Measurements from ENCODE around the gene CPEB2. TPM values are rescaled to one million over a fixed set of nuclear protein-coding genes. Genes with fewer than 3 reads are reported as not detected.
"Not testable (repeated sequence)": the region's sequence is repeated elsewhere in the genome, so short reads cannot be mapped to it uniquely, and the experiment has no call there.

The CPEB2 gene
- total and polyA plus RNA-seq, 2 donors = 4.0 to 12.0 TPM

GRCh38 chr4:15065516-15065915 is 63.2 kb downstream of the CPEB2 start:
- WGBS = 96% methylated on average over 5 of the region's 5 CpGs

GRCh38 chr4:15066140-15066539 is 63.9 kb downstream of the CPEB2 start:
- H3K27ac ChIP-seq (ENCODE audit: low read depth in 1 of 2, low read length in 1 of 2) = no peak overlapping the region
- H3K4me1 ChIP-seq (ENCODE audit: control insufficient read depth in 2 of 2, insufficient read depth in 2 of 2, low read length in 2 of 2) = no peaks in the 10 kb centered on the region
- peaks cover 0 to 4% of the 10 kb centered on the region in 2 donors for H3K36me3 ChIP-seq (ENCODE audit: control insufficient read depth in 2 of 2, insufficient read depth in 2 of 2, low read length in 1 of 2)
- DNase-seq (ENCODE audit: low read depth in 6 of 9, low spot score in 9 of 9) = no peak
- WGBS = 97% methylated on average over 7 of the region's 7 CpGs
- H3K27me3 ChIP-seq (ENCODE audit: control insufficient read depth in 2 of 2, insufficient read depth in 1 of 2, low read length in 1 of 2) = no peaks in the 10 kb centered on the region
- H3K9me3 ChIP-seq (ENCODE audit: control insufficient read depth in 2 of 2, insufficient read depth in 1 of 2, low read length in 1 of 2) = no peaks in the 10 kb centered on the region
- no peak overlapping the region for H3K4me3 ChIP-seq (ENCODE audit: low read length in 2 of 2)

More at GRCh38 chr4:15065516-15065915, 63.2 kb downstream of the CPEB2 start:
- Histone ChIP-seq H3K27ac (ENCODE audit: low read depth in 1 of 2, low read length in 1 of 2) (no peak overlapping the region), H3K4me1 (ENCODE audit: control insufficient read depth in 2 of 2, insufficient read depth in 2 of 2, low read length in 2 of 2) (no peaks in the 10 kb centered on the region), H3K9me3 (ENCODE audit: control insufficient read depth in 2 of 2, insufficient read depth in 1 of 2, low read length in 1 of 2) (no peaks in the 10 kb centered on the region), H3K4me3 (ENCODE audit: low read length in 2 of 2) (no peak overlapping the region), H3K36me3 (ENCODE audit: control insufficient read depth in 2 of 2, insufficient read depth in 2 of 2, low read length in 1 of 2) (peaks cover 0 to 4% of the 10 kb centered on the region in 2 donors), H3K27me3 (ENCODE audit: control insufficient read depth in 2 of 2, insufficient read depth in 1 of 2, low read length in 1 of 2) (no peaks in the 10 kb centered on the region)
- no peak for DNase-seq (ENCODE audit: low read depth in 6 of 9, low spot score in 9 of 9)

GRCh38 chr4:15068298-15068697 is 66.0 kb downstream of the CPEB2 start:
- Histone ChIP-seq H3K27me3 (ENCODE audit: control insufficient read depth in 2 of 2, insufficient read depth in 1 of 2, low read length in 1 of 2) (no peaks in the 10 kb centered on the region), H3K4me1 (ENCODE audit: control insufficient read depth in 2 of 2, insufficient read depth in 2 of 2, low read length in 2 of 2) (no peaks in the 10 kb centered on the region), H3K36me3 (ENCODE audit: control insufficient read depth in 2 of 2, insufficient read depth in 2 of 2, low read length in 1 of 2) (peaks cover 0 to 4% of the 10 kb centered on the region in 2 donors), H3K4me3 (ENCODE audit: low read length in 2 of 2) (no peak overlapping the region), H3K27ac (ENCODE audit: low read depth in 1 of 2, low read length in 1 of 2) (no peak overlapping the region), H3K9me3 (ENCODE audit: control insufficient read depth in 2 of 2, insufficient read depth in 1 of 2, low read length in 1 of 2) (no peaks in the 10 kb centered on the region)
- 95% methylated on average over 1 of the region's 1 CpG for WGBS
- DNase-seq (ENCODE audit: low read depth in 6 of 9, low spot score in 9 of 9) = no peak

GRCh38 chr4:15075875-15076274 is 73.6 kb downstream of the CPEB2 start:
- no peak for DNase-seq (ENCODE audit: low read depth in 6 of 9, low spot score in 9 of 9)
- Histone ChIP-seq H3K4me3 (ENCODE audit: low read length in 2 of 2) (no peak overlapping the region), H3K9me3 (ENCODE audit: control insufficient read depth in 2 of 2, insufficient read depth in 1 of 2, low read length in 1 of 2) (no peaks in the 10 kb centered on the region), H3K27ac (ENCODE audit: low read depth in 1 of 2, low read length in 1 of 2) (no peak overlapping the region), H3K27me3 (ENCODE audit: control insufficient read depth in 2 of 2, insufficient read depth in 1 of 2, low read length in 1 of 2) (no peaks in the 10 kb centered on the region), H3K4me1 (ENCODE audit: control insufficient read depth in 2 of 2, insufficient read depth in 2 of 2, low read length in 2 of 2) (no peaks in the 10 kb centered on the region), H3K36me3 (ENCODE audit: control insufficient read depth in 2 of 2, insufficient read depth in 2 of 2, low read length in 1 of 2) (no peaks in the 10 kb centered on the region)

- Histone ChIP-seq H3K4me1 (ENCODE audit: control insufficient read depth in 2 of 2, insufficient read depth in 2 of 2, low read length in 2 of 2) (no peaks in the 10 kb centered on the region), H3K27ac (ENCODE audit: low read depth in 1 of 2, low read length in 1 of 2) (no peak overlapping the region), H3K9me3 (ENCODE audit: control insufficient read depth in 2 of 2, insufficient read depth in 1 of 2, low read length in 1 of 2) (no peaks in the 10 kb centered on the region), H3K4me3 (ENCODE audit: low read length in 2 of 2) (no peak overlapping the region), H3K36me3 (ENCODE audit: control insufficient read depth in 2 of 2, insufficient read depth in 2 of 2, low read length in 1 of 2) (no peaks in the 10 kb centered on the region), H3K27me3 (ENCODE audit: control insufficient read depth in 2 of 2, insufficient read depth in 1 of 2, low read length in 1 of 2) (no peaks in the 10 kb centered on the region)
- DNase-seq (ENCODE audit: low read depth in 6 of 9, low spot score in 9 of 9) = no peak
- WGBS = 97% methylated on average over 2 of the region's 2 CpGs
These were observed 75.7 kb downstream of the CPEB2 start for GRCh38 chr4:15077969-15078368.

- DNase-seq (ENCODE audit: low read depth in 6 of 9, low spot score in 9 of 9) = no peak
- no peak overlapping the region for H3K4me3 ChIP-seq (ENCODE audit: low read length in 2 of 2)
- no peaks in the 10 kb centered on the region for H3K4me1 ChIP-seq (ENCODE audit: control insufficient read depth in 2 of 2, insufficient read depth in 2 of 2, low read length in 2 of 2)
- H3K27me3 ChIP-seq (ENCODE audit: control insufficient read depth in 2 of 2, insufficient read depth in 1 of 2, low read length in 1 of 2) = no peaks in the 10 kb centered on the region
- H3K9me3 ChIP-seq (ENCODE audit: control insufficient read depth in 2 of 2, insufficient read depth in 1 of 2, low read length in 1 of 2) = no peaks in the 10 kb centered on the region
- H3K36me3 ChIP-seq (ENCODE audit: control insufficient read depth in 2 of 2, insufficient read depth in 2 of 2, low read length in 1 of 2) = no peaks in the 10 kb centered on the region
- 84% methylated on average over 8 of the region's 8 CpGs for WGBS
- no peak overlapping the region for H3K27ac ChIP-seq (ENCODE audit: low read depth in 1 of 2, low read length in 1 of 2)
These were observed 76.7 kb downstream of the CPEB2 start for GRCh38 chr4:15078682-15079642.

GRCh38 chr4:15084780-15085179 is 82.5 kb downstream of the CPEB2 start:
- no peaks in the 10 kb centered on the region for H3K9me3 ChIP-seq (ENCODE audit: control insufficient read depth in 2 of 2, insufficient read depth in 1 of 2, low read length in 1 of 2)

GRCh38 chr4:15085762-15086161 is 83.5 kb downstream of the CPEB2 start:
- WGBS = 88% methylated on average over 3 of the region's 3 CpGs
- not testable (repeated sequence) for H3K4me3 ChIP-seq (ENCODE audit: low read length in 2 of 2); DNase-seq (ENCODE audit: low read depth in 6 of 9, low spot score in 9 of 9); H3K9me3 ChIP-seq (ENCODE audit: control insufficient read depth in 2 of 2, insufficient read depth in 1 of 2, low read length in 1 of 2); H3K4me1 ChIP-seq (ENCODE audit: control insufficient read depth in 2 of 2, insufficient read depth in 2 of 2, low read length in 2 of 2); H3K27ac ChIP-seq (ENCODE audit: low read depth in 1 of 2, low read length in 1 of 2); H3K27me3 ChIP-seq (ENCODE audit: control insufficient read depth in 2 of 2, insufficient read depth in 1 of 2, low read length in 1 of 2); H3K36me3 ChIP-seq (ENCODE audit: control insufficient read depth in 2 of 2, insufficient read depth in 2 of 2, low read length in 1 of 2)

More at GRCh38 chr4:15084780-15085179, 82.5 kb downstream of the CPEB2 start:
- H3K27ac ChIP-seq (ENCODE audit: low read depth in 1 of 2, low read length in 1 of 2) = no peak overlapping the region
- H3K36me3 ChIP-seq (ENCODE audit: control insufficient read depth in 2 of 2, insufficient read depth in 2 of 2, low read length in 1 of 2) = no peaks in the 10 kb centered on the region
- H3K4me3 ChIP-seq (ENCODE audit: low read length in 2 of 2) = no peak overlapping the region
- 46% methylated on average over 1 of the region's 1 CpG for WGBS
- no peaks in the 10 kb centered on the region for H3K27me3 ChIP-seq (ENCODE audit: control insufficient read depth in 2 of 2, insufficient read depth in 1 of 2, low read length in 1 of 2)
- H3K4me1 ChIP-seq (ENCODE audit: control insufficient read depth in 2 of 2, insufficient read depth in 2 of 2, low read length in 2 of 2) = no peaks in the 10 kb centered on the region
- DNase-seq (ENCODE audit: low read depth in 6 of 9, low spot score in 9 of 9) = no peak

GRCh38 chr4:15086259-15086658 is 84.0 kb downstream of the CPEB2 start:
- H3K27ac ChIP-seq (ENCODE audit: low read depth in 1 of 2, low read length in 1 of 2); H3K4me3 ChIP-seq (ENCODE audit: low read length in 2 of 2); H3K27me3 ChIP-seq (ENCODE audit: control insufficient read depth in 2 of 2, insufficient read depth in 1 of 2, low read length in 1 of 2); H3K36me3 ChIP-seq (ENCODE audit: control insufficient read depth in 2 of 2, insufficient read depth in 2 of 2, low read length in 1 of 2); H3K9me3 ChIP-seq (ENCODE audit: control insufficient read depth in 2 of 2, insufficient read depth in 1 of 2, low read length in 1 of 2); DNase-seq (ENCODE audit: low read depth in 6 of 9, low spot score in 9 of 9); H3K4me1 ChIP-seq (ENCODE audit: control insufficient read depth in 2 of 2, insufficient read depth in 2 of 2, low read length in 2 of 2): not testable (repeated sequence)
- WGBS = 94% methylated on average over 2 of the region's 2 CpGs
